Stomach (tissue), 4 donors: ENCODE measurements around the gene PTGER3.

Experiments
- EP300 ChIP-seq: sonication (generic); formaldehyde crosslinking; IDR thresholded peaks from one replicate; pipeline ENCODE4 v1.6.1; 2017; ENCODE audit warnings: antibody characterized with exemption
- POLR2A ChIP-seq, 4 donors: fragments of 450-650 bp; IDR thresholded peaks; one replicate each; pipeline ENCODE4 v1.6.1; 2016; ENCODE audit warnings: antibody characterized with exemption in 4 of 4, control low read depth in 2 of 4, mild to moderate bottlenecking in 1 of 4, moderate library complexity in 1 of 4
- POLR2AphosphoS5 ChIP-seq, 3 donors: sonication (generic); formaldehyde crosslinking; IDR thresholded peaks; one replicate each; pipeline ENCODE4 v1.6.1; 2016; ENCODE audit warnings: antibody characterized with exemption in 3 of 3
- TF ChIP-seq, protein P1 (sequence below), 7 experiments: fragments of 450-650 bp in 4 of 7; fragments of 200-600 bp in 3 of 7; sonication (generic) in 3 of 7; IDR thresholded peaks; one replicate each; pipeline ENCODE4 v1.5.1; 2016 to 2019; ENCODE audit warnings: antibody characterized with exemption in 7 of 7, control low read depth in 2 of 7, mild to moderate bottlenecking in 1 of 7

- TF ChIP-seq, protein P1, sequence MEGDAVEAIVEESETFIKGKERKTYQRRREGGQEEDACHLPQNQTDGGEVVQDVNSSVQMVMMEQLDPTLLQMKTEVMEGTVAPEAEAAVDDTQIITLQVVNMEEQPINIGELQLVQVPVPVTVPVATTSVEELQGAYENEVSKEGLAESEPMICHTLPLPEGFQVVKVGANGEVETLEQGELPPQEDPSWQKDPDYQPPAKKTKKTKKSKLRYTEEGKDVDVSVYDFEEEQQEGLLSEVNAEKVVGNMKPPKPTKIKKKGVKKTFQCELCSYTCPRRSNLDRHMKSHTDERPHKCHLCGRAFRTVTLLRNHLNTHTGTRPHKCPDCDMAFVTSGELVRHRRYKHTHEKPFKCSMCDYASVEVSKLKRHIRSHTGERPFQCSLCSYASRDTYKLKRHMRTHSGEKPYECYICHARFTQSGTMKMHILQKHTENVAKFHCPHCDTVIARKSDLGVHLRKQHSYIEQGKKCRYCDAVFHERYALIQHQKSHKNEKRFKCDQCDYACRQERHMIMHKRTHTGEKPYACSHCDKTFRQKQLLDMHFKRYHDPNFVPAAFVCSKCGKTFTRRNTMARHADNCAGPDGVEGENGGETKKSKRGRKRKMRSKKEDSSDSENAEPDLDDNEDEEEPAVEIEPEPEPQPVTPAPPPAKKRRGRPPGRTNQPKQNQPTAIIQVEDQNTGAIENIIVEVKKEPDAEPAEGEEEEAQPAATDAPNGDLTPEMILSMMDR (IDR thresholded peaks at IDR 0.05): no peak
- TF ChIP-seq POLR2A (IDR thresholded peaks at IDR 0.05) (no peak), POLR2AphosphoS5 (IDR thresholded peaks at IDR 0.05) (no peak), EP300 (no peak)
Measured at GRCh38 chr1:71068325-71069240, 21.0 kb upstream of the PTGER3 start.
